ENCODE results near the gene OSBPL8. TPM values are rescaled to one million over a fixed set of nuclear protein-coding genes. Genes with fewer than 3 reads are reported as not detected.

The OSBPL8 gene
- total and polyA plus RNA-seq, 2 of the 8 experiments (the other 6 are each of a cell fraction or from before 2014, with no cell fraction given), result 10.9 to 81.1 TPM

DNA sequence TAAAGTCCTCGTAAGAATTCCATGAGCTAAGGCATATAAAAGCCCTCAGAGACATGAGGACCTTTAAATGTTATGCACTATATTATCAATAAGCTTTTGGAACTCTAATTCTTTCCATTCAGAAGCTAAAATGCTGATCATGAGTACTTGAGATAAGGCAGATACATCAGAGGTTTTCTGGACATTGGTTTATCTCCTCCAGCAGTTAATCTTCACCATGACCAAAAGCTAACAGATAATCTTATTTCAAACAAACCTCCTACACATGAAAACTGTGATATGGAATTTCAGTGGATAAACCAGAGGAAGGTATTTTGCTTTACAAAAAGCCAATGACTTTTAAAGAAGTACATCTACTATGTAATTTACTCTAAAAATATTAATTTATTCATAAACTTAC, 113.5 kb downstream of the OSBPL8 start:
- H4K91ac ChIP-seq (replicated peaks; ENCODE audit: insufficient read length, low read length), result no peak overlapping the region
- FAIRE-seq, result no peak
- no peak for DNase-seq (ENCODE audit: low read depth in 1 of 2, low spot score in 2 of 2)
- H3K23ac ChIP-seq (ENCODE audit: insufficient read length), result no peak overlapping the region
- H4K8ac ChIP-seq (ENCODE audit: extremely low read depth, insufficient read depth, low read length), result no peak overlapping the region
- H3K4me2 ChIP-seq (ENCODE audit: insufficient read depth in 1 of 2, low read depth in 2 of 2, low read length in 2 of 2), result no peak overlapping the region
- H2BK15ac ChIP-seq (ENCODE audit: low read length), result no peak overlapping the region
- ChIA-PET CTCF (ENCODE audit: partially characterized antibody) (interaction anchor here (1.9 to 2.8 kb wide), 2 partner anchors 10 to 19 kb away, joined by 4 to 11 read pairs; no protein-coding TSS in a partner anchor), POLR2A (ENCODE audit: partially characterized antibody) (no interaction called here)
- no peak overlapping the region for H2AK5ac ChIP-seq (ENCODE audit: low read depth, low read length)
- H3K27ac ChIP-seq (ENCODE audit: low read depth, low read length), result no peak overlapping the region
- no peak overlapping the region for H2BK5ac ChIP-seq (ENCODE audit: low read depth, low read length)
- H3K14ac ChIP-seq (ENCODE audit: insufficient read length), result no peak overlapping the region
- H3K79me2 ChIP-seq (ENCODE audit: control insufficient read depth in 1 of 2, insufficient read depth in 2 of 2, low read length in 2 of 2), result peaks cover 0 to 12% of the 10 kb centered on the region in 2 experiments; a peak in 2 of 4 replicates
- H4K5ac ChIP-seq (ENCODE audit: insufficient read length, low read depth, low read length), result no peak overlapping the region
- no peak overlapping the region for H2AFZ ChIP-seq (ENCODE audit: low read length)
- no peaks in the 10 kb centered on the region; a peak in 1 of 7 replicates for H3K4me1 ChIP-seq (replicated peaks in 1 of 4; ENCODE audit: control insufficient read depth in 3 of 4, insufficient read depth in 4 of 4, low read length in 3 of 4)
- no peaks in the 10 kb centered on the region for H3K27me3 ChIP-seq (replicated peaks in 1 of 4; ENCODE audit: control insufficient read depth in 3 of 4, extremely low read depth in 1 of 4, insufficient read depth in 3 of 4, low read length in 3 of 4)
- no peak overlapping the region for H3K56ac ChIP-seq (replicated peaks; ENCODE audit: insufficient read length, low read depth, low read length)
- H3K9ac ChIP-seq (replicated peaks in 1 of 4; ENCODE audit: extremely low read depth in 1 of 4, low read depth in 3 of 4, low read length in 3 of 4), result no peak overlapping the region
- H3K36me3 ChIP-seq (ENCODE audit: control insufficient read depth in 2 of 4, insufficient read depth in 4 of 4, low read length in 3 of 4), result peaks cover 0 to 7% (median 0%) of the 10 kb centered on the region in 4 experiments; a peak in 1 of 8 replicates
- no peak overlapping the region for H2BK120ac ChIP-seq (replicated peaks; ENCODE audit: low read depth, low read length)
- no peak overlapping the region for H2BK20ac ChIP-seq (ENCODE audit: low read length)
- H3K18ac ChIP-seq (ENCODE audit: extremely low read depth, low read length), result no peak overlapping the region
- H3K79me1 ChIP-seq (ENCODE audit: low read depth, low read length), result no peaks in the 10 kb centered on the region
- no peaks in the 10 kb centered on the region for H3K23me2 ChIP-seq (ENCODE audit: low read depth, low read length)
- no peak overlapping the region for H2BK12ac ChIP-seq (ENCODE audit: low read depth, low read length)
- H3K4ac ChIP-seq (replicated peaks; ENCODE audit: insufficient read length, low read depth, low read length), result no peak overlapping the region
- no peaks in the 10 kb centered on the region for H4K20me1 ChIP-seq (replicated peaks in 1 of 2; ENCODE audit: control insufficient read depth in 1 of 2, insufficient read depth in 2 of 2, low read length in 2 of 2)
- H3K4me3 ChIP-seq (ENCODE audit: extremely low read depth in 1 of 4, insufficient read depth in 2 of 4, low read depth in 3 of 4, low read length in 4 of 4), result no peak overlapping the region
- H3K9me3 ChIP-seq (ENCODE audit: insufficient read depth in 2 of 2, low read depth in 1 of 2, low read length in 1 of 2), result no peaks in the 10 kb centered on the region
- WGBS, 2 experiments (ENCODE audit: extremely low coverage in 1 of 2, insufficient coverage in 1 of 2, insufficient read length in 1 of 2, insufficient replicate concordance in 2 of 2, low coverage in 1 of 2, low lambda C conversion rate in 2 of 2, missing lambda C conversion rate in 1 of 2), result 100% methylated on average over 1 of the region's 1 CpG; no CpG with 5 or more reads in 1 of the 2 experiments
- TF ChIP-seq, protein P1, sequence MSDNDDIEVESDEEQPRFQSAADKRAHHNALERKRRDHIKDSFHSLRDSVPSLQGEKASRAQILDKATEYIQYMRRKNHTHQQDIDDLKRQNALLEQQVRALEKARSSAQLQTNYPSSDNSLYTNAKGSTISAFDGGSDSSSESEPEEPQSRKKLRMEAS (IDR thresholded peaks at IDR 0.05), result no peak
- no peak for TF ChIP-seq SP1 (IDR thresholded peaks at IDR 0.05; ENCODE audit: low read depth, low read length)
- no peak for TF ChIP-seq CREB1 (IDR thresholded peaks at IDR 0.05)
- TF ChIP-seq RBBP5 (IDR thresholded peaks at IDR 0.05; ENCODE audit: borderline replicate concordance, low read depth, low read length), result no peak
- TF ChIP-seq ATF3 (IDR thresholded peaks at IDR 0.05; ENCODE audit: insufficient read depth, low read depth, low read length), result no peak
- no peak for TF ChIP-seq CHD2 (IDR thresholded peaks at IDR 0.05; ENCODE audit: low read length)
- no peak for TF ChIP-seq RAD21 (IDR thresholded peaks at IDR 0.05 in 1 of 2, conservative IDR thresholded peaks at IDR 0.05 in 1 of 2; ENCODE audit: low read depth in 2 of 2, low read length in 2 of 2)
- TF ChIP-seq ATF2 (IDR thresholded peaks at IDR 0.05; ENCODE audit: low read length), result no peak
- no peak for TF ChIP-seq SIX5 (IDR thresholded peaks at IDR 0.05; ENCODE audit: low read depth, low read length)
- no peak for TF ChIP-seq CBX8 (IDR thresholded peaks at IDR 0.05; ENCODE audit: borderline replicate concordance, low read depth, low read length)
- TF ChIP-seq USF2 (IDR thresholded peaks at IDR 0.05; ENCODE audit: low read length), result no peak

All from H1 (cell line).